ACHN (cell line): ENCODE results near the gene ANO2.

Experiments
- DNase-seq: peaks from one replicate; pipeline ENCODE4 v3.0.0-alpha.2; 2015
- in situ Hi-C: cut with HindIII; loops from 2 replicates; pipeline ENCODE4 v1.10.0; 2017; ENCODE audit warnings: low sequenced_read_pairs, low pct_ligation_motif_present, low pct_unique_long_range_greater_than_20kb

Gene ANO2

GRCh38 chr12:5798242-5799015 is 146.6 kb downstream of the ANO2 start:
- in situ Hi-C loops: no loop called here
- DNase-seq: no peak

GRCh38 chr12:5797661-5798060 is 147.4 kb downstream of the ANO2 start:
- in situ Hi-C loops: no loop called here
- no peak for DNase-seq

- in situ Hi-C loops: no loop called here
- no peak for DNase-seq
These were observed 148.2 kb downstream of the ANO2 start for GRCh38 chr12:5796959-5797225.

DNA sequence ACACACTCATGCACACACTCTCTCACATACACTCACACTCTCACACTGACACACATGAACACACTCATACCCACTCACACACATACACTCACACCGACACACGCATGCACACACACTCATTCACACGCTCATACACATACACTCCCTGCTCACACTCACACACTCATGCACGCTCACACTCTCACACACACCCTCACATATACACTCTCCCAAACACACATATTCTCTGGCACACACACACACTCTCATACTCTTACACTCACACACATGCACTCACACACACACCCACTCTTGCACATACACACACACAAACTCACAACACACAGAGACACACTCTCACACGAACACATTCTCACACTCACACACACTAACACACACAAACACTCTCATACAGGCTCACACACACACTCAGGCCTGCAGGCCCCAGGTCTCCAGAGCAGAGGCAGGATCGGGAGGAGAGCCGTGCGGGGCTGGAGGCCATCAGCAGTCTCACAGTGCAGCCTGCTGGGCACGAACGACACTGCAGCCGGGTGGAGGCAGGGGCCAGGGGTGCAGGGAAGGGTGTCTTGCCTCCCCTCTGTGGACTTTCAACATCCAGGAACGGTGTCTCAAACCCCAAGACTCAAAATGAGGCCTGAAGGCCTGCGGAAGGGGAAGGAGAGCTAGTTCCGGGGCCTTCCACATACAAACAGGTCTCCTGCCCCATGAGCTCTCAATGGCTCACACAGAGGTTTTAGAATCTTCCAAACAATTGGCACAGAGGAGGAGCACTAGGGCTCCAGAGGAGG is 148.7 kb downstream of the ANO2 start:
- DNase-seq: peak; percentile 82
- in situ Hi-C loops: no loop called here

DNA sequence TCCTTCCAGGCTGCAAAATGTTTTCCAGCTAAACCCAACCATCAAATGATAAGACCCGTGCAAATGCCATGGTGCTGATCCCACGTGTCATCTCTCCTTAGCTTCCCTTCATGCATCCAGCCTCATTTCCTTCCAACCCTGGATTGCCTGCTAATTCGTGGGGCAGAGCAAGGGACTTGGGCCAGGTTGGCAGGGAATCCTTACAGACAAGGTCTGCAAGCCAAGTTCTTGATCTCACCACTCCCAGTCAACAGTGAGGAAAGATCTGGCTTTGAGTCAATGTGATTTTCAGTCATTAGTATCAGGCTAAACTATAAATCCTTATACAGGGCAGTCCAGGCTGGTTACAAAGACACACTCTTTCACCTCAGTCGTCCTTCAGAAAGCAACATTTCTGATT is 150.9 kb downstream of the ANO2 start:
- in situ Hi-C loops: no loop called here
- DNase-seq: no peak

GRCh38 chr12:5792343-5792742 is 152.7 kb downstream of the ANO2 start:
- in situ Hi-C loops: no loop called here
- no peak for DNase-seq

DNA sequence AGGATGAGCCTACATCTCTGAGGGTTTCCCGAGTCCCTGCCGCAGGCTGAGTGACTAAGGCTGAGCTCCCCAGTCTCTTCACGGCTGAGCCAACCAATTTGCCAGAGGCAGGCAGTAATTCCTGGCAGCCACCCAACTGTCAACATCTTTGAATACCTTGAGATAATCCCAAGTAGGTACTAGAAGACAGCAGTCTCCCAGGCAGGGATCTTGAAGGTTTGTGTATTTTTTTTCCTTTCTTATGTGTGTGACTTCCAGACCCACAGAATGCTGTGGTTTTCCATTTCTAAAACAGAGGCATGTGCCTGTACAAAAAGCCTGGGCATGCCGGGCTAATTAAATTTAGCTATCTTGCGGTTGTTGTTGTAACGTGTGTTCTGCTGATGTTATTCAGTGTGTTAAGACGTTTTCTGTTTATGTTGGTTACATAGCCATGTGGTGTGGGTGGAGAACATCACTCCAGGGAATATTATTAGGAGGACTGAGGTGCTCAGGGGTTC is 155.5 kb downstream of the ANO2 start:
- DNase-seq: no peak
- in situ Hi-C loops: no loop called here

DNA sequence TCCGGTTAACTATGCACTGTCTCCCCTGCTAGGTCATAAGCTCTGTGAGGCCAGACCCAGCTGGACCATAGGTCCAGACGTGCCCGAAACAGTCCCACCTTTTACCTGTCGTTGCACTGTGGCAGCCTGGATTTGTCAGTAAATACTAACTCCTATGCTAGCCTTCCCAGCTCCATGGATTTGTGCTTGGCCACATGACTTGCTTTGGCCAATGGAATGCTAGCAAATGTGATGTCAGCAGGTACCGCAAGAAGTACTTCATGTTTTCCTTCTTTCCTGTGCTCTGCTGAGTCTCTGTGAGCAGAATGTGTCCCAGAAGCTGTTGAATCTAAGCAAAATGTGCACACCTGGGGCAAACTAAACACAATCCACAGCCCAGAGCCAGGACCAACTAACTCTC is 157.2 kb downstream of the ANO2 start:
- in situ Hi-C loops: no loop called here

GRCh38 chr12:5785601-5786000 is 159.5 kb downstream of the ANO2 start:
- in situ Hi-C loops: no loop called here
- no peak for DNase-seq

More for the DNA sequence above, 157.2 kb downstream of the ANO2 start:
- DNase-seq: no peak

DNA sequence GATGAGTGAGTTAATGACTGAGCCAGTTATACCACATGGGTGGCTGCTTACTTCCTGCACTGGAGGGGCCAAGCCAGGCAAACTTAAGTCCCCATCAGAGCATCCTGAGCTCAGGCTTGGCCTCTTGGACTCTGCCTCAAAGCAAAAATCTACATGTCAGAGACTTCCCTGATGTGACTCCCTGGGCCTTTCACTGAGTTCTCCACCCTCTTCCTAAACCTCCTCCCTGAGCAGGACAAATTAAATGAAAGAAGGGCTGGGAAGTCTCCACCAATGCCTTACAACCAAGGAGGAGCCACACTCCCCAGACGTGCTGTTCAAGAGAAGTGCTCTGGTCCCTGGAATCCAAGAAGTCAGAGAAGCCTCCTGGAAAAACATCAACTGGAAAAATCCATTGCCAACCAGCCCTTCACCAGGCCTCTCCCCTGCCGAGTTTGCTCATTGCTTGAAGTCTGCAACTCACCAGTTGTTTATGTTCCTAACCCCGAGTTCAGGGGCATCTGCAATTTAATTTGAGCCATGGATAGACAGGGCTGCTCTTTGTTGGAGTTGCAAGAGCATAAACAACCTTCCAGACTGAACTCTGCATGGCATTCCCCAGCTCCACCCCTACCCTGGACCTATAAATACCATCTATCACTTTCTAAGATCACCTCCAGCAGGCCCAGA is 160.5 kb downstream of the ANO2 start:
- in situ Hi-C loops: no loop called here
- no peak for DNase-seq

- DNase-seq: no peak
- in situ Hi-C loops: no loop called here
These were observed 161.7 kb downstream of the ANO2 start for GRCh38 chr12:5783289-5783920.

GRCh38 chr12:5780536-5780935 is 164.5 kb downstream of the ANO2 start:
- no peak for DNase-seq
- in situ Hi-C loops: no loop called here

DNA sequence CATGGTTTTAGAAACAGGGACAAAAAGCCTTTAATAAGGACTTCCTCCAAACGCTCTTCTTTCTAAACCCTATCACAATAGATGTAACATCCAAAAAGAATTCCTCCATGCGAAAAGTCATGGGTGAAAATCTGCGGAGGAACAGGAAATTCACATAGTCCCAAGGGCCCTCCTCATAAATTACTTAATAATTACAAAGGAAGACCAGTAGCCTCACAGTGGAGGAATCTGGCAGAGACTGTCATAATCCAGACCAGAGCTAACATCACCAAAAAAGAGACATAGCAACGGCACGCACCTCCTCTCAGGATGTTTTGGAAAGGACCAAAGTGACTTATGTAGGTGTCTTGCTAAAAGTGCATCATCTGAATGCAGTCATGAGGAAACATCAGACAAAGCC is 165.7 kb downstream of the ANO2 start:
- no peak for DNase-seq
- in situ Hi-C loops: no loop called here

GRCh38 chr12:5778821-5779220 is 166.2 kb downstream of the ANO2 start:
- in situ Hi-C loops: no loop called here
- no peak for DNase-seq

GRCh38 chr12:5777451-5777850 is 167.6 kb downstream of the ANO2 start:
- DNase-seq: no peak
- in situ Hi-C loops: no loop called here

DNA sequence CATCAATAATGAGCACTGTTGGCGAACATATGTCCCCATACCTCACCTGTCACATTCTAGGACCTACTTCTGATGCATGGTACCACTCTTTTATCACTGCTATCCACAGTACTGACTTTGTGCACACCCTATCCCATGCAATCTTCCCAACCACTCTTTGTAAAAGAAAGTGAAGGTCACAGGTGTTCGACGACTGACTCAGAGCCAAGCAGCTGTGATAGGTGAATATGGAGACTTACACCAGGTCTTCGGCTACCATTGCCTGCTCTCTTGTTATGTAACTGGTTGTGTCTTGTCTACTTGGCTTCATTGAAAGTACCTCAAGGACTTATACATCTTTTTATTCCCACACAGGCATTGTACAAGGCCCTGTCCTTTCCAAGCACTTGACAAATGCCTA is 169.0 kb downstream of the ANO2 start:
- in situ Hi-C loops: no loop called here
- no peak for DNase-seq

GRCh38 chr12:5773550-5773949 is 171.5 kb downstream of the ANO2 start:
- in situ Hi-C loops: no loop called here
- DNase-seq: no peak

GRCh38 chr12:5771756-5772155 is 173.3 kb downstream of the ANO2 start:
- DNase-seq: no peak
- in situ Hi-C loops: no loop called here

DNA sequence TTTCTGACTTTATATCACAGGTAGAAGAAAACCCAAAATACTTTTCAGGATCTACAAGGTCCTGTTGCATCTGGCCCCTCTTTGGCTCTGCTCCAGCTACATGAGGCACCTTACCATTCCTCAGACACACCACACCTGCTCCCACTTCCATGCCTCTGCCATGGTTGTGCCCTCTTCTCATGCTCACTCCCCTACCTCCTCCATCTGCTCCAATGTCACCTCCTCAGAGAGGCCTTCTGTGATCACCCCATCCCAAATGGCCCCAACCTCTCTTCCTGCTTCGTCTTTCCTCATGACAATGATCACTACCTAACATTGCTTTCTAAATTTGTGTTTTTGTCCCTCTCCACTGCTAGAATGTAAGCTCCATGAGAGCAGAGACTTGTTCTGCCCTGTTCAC is 174.3 kb downstream of the ANO2 start:
- in situ Hi-C loops: no loop called here
- DNase-seq: no peak
